AG04449 (cell line): ENCODE measurements around the gene UNC80.
A peak's percentile ranks its signal among the peaks of the same experiment; 100 is the strongest.

Experiments used
- CTCF ChIA-PET: fragments of 350-600 bp; formaldehyde crosslinking; extraction: SDS; loops from one replicate; lab custom pipeline; 2021; ENCODE audit warnings: antibody characterized with exemption; lab: Yijun Ruan, JAX
- POLR2A ChIA-PET: fragments of 400-600, 350-600 bp; formaldehyde crosslinking; extraction: SDS; loops from one replicate; lab custom pipeline; 2020; ENCODE audit warnings: antibody characterized with exemption, inconsistent platforms; lab: Yijun Ruan, JAX
- DNase-seq: peaks from one replicate; pipeline ENCODE4 v3.0.0-alpha.2; 2010; ENCODE audit warnings: low read depth, low spot score
- H3K4me3 ChIP-seq: 2 replicates; pipeline ENCODE4 v1.5.1; 2011; ENCODE audit warnings: low read depth, mild to moderate bottlenecking, control low read depth, low read length
- TF ChIP-seq, protein P1 (sequence below): IDR thresholded peaks from one replicate; pipeline ENCODE4 v1.5.1; 2011; ENCODE audit warnings: mild to moderate bottlenecking, moderate library complexity, low read length, control low read depth, inconsistent platforms; ENCODE audit not compliant: insufficient read depth; ENCODE audit errors: missing control alignments

The UNC80 gene

DNA sequence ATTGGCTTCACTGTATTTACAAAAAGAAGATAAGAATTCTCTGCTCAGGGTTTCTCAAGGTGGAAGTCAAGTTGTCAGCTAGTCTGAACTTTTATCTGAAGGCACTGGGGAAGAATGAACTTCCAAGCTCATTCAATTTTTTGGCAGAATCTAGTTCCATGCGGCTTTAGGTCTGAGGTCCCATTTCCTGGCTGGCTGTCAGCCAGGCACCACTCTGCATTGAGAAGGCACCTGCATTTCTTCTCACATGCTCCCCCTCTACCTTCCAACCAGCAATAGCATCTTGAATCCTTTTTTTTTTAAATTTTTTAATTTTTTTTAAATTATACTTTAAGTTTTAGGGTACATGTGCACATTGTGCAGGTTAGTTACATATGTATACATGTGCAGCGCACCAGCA, 184.6 kb downstream of the UNC80 start:
- H3K4me3 ChIP-seq, result no peak overlapping the region
- CTCF ChIA-PET, result no interaction called here
- POLR2A ChIA-PET, result no interaction called here
- DNase-seq, result no peak
- TF ChIP-seq, protein P1, sequence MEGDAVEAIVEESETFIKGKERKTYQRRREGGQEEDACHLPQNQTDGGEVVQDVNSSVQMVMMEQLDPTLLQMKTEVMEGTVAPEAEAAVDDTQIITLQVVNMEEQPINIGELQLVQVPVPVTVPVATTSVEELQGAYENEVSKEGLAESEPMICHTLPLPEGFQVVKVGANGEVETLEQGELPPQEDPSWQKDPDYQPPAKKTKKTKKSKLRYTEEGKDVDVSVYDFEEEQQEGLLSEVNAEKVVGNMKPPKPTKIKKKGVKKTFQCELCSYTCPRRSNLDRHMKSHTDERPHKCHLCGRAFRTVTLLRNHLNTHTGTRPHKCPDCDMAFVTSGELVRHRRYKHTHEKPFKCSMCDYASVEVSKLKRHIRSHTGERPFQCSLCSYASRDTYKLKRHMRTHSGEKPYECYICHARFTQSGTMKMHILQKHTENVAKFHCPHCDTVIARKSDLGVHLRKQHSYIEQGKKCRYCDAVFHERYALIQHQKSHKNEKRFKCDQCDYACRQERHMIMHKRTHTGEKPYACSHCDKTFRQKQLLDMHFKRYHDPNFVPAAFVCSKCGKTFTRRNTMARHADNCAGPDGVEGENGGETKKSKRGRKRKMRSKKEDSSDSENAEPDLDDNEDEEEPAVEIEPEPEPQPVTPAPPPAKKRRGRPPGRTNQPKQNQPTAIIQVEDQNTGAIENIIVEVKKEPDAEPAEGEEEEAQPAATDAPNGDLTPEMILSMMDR, result no peak

DNA sequence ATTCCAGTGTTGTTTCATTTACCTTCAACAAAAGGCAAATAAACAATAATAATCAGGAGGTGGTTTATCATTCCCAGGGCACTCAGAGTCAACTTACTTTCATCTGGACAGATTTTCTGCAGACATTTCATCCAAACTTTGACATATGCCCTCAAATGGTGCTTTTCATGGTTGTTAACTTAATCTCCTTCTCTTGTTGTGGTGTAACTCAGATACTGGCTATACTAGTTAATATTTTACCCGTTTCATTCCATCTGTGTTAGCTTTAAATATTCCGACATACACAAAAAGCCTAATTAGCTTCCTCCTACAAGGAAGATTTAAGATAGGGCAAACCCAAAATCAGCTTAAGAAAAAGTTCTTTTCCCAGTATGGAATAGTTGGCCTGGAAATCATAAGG, 186.4 kb downstream of the UNC80 start:
- DNase-seq, result no peak
- POLR2A ChIA-PET, result no interaction called here
- TF ChIP-seq, protein P1, result no peak
- CTCF ChIA-PET, result no interaction called here
- H3K4me3 ChIP-seq, result no peak overlapping the region

DNA sequence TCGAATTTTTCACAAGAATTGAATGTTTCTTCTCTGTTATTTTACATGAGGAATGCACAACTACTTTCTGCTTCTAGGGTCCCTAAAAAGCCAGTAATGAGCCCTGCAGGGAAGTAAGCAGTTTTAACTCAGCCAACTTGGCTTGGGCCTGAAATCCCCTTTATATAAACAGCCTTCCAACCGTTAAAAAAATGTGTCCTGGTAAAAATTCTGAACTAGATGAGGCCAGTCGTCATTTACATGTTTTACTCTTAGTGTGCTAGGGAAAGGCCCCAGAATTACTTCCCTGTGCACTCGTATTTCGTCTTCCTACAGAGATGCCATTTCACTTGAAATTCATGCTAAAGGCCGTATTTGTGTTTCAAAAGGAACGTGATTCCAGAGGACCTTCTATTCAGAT, 188.4 kb downstream of the UNC80 start:
- no peak for DNase-seq
- TF ChIP-seq, protein P1, result no peak
- POLR2A ChIA-PET, result no interaction called here
- H3K4me3 ChIP-seq, result no peak overlapping the region
- CTCF ChIA-PET, result interaction anchor here (1.3 to 2.0 kb wide), 2 partner anchors 236 kb away, joined by 3 to 9 read pairs; no protein-coding TSS in a partner anchor

DNA sequence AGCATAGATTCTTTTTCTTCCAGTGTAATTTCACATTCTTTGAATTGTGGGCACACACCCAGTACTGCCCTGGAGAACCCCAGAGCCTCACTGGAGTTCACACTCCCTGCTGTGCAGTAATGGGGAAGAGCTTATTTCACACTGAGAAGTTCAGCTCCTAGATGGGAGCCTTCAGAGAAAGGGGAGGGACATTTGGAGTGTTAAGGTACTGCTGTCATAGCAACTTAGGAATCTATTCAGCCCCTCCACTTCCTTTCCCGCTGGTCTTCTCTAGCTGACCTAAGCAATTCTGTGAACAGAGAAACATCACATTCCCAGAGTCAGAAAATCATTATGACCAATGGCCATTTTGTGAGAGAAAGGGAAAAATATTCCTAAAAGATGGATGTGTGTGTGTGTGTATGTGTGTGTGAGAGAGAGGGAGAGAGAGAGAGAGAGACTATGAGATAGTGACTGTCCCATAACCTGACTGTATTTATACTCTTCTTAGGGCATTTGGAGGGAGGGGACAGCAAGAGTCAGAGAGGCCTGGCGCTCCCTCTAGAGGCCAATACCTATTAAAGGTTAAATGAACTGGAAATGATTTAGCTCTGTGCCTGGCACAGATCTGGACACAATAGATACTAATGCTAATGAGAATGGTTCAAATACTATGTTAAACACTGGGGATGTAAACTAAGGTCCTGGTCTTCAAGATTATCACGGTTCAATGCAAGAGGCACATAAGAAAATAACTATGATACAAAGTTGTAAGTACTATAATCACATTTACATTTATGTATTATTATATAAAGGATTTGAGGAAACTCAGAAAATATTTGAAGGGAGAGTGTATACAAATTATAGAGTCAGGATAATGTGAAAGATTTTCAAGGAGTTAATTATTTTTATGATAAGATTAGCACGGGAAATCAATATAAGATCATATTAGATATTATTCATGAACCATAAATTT, 189.3 kb downstream of the UNC80 start:
- CTCF ChIA-PET, result interaction anchor here (0.6 to 2.0 kb wide), 10 partner anchors 10 to 627 kb away, joined by 3 to 9 read pairs (median 4); no protein-coding TSS in a partner anchor
- no peak for DNase-seq
- TF ChIP-seq, protein P1, result peak; percentile 53
- POLR2A ChIA-PET, result no interaction called here
- H3K4me3 ChIP-seq, result no peak overlapping the region

DNA sequence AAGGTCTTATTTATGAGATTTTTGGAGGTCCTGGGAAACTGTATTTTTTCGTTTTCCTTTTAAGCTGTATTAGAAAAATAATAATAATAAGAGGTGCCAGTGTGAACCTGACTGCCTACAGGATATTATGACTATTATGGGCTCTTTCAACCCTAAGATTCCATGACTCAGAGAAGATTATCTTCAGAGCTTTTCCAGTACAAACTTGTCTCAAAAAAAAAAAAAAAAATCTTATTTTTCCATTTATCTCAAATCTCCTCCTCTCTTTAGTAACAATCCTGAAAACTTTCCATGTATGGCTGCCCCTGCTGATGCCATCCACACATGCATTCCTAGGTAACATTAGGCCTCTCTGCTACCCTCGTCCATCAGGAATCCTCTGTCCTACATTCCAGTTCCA, 194.1 kb downstream of the UNC80 start:
- TF ChIP-seq, protein P1, result no peak
- ChIA-PET CTCF (interaction anchor here (0.5 kb wide), 1 partner anchor 47 kb away, joined by 3 read pairs; no protein-coding TSS in a partner anchor), POLR2A (no interaction called here)
- H3K4me3 ChIP-seq, result no peak overlapping the region
- no peak for DNase-seq

DNA sequence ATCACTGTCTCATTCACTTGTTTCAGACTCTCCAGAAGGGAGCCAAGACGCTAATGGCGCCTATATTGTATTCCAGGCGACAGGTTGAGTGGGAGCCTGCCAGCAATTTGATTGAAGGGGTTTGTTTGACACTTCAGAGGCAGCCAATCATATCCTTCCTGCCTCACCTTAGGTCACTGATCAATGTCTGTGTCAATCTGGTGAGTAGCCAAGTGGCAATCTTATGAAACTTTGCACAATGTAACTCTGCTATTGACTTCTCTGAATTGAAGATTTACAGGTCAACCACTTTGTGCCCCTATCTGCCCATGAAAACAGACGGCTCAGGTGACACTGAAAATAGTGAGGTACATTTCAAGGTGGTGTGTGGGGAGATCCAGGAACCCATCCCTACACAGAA, 198.1 kb downstream of the UNC80 start:
- CTCF ChIA-PET, result interaction anchor here (0.9 kb wide), 1 partner anchor 11 kb away, joined by 3 read pairs; no protein-coding TSS in a partner anchor
- TF ChIP-seq, protein P1, result no peak
- DNase-seq, result no peak
- POLR2A ChIA-PET, result no interaction called here
- H3K4me3 ChIP-seq, result no peak overlapping the region
